CD4-positive, alpha-beta T cell (primary cell): ENCODE measurements around the gene DCDC2. TPM values are rescaled to one million over a fixed set of nuclear protein-coding genes. Genes with fewer than 3 reads are reported as not detected.

ENCODE experiments used
- ATAC-seq: fragments of 200-7000 bp; cut with Tn5 transposase; one replicate; pipeline ENCODE4 v1.10.0; 2022; ENCODE audit warnings: mild to moderate bottlenecking; ENCODE audit not compliant: poor library complexity
- CTCF ChIA-PET: fragments of 350-600 bp; sonication (Branson Sonifier 250); formaldehyde crosslinking; loops from one replicate; lab custom pipeline; 2021; ENCODE audit warnings: antibody characterized with exemption, inconsistent platforms; lab: Charles Lee
- POLR2A ChIA-PET: fragments of 350-600 bp; sonication (Branson Sonifier 250); formaldehyde crosslinking; loops from one replicate; lab custom pipeline; 2021; ENCODE audit warnings: antibody characterized with exemption, inconsistent platforms; lab: Charles Lee
- DNase-seq, 14 experiments: peaks; one replicate each; pipeline ENCODE4 v3.0.0-alpha.2; 2013 to 2020; ENCODE audit warnings: mixed read lengths in 2 of 14
- H3K27ac ChIP-seq, 2 donors: one replicate each; pipeline versions ENCODE4 v1.5.1 to v1.7.0; 2013; ENCODE audit warnings: low read length in 2 of 2, low read depth in 1 of 2, mild to moderate bottlenecking in 1 of 2
- H3K27me3 ChIP-seq, 2 experiments: 1 replicate in 1 of 2; 2 replicates in 1 of 2; pipeline versions ENCODE4 v1.6.1 to v1.7.0; 2013; ENCODE audit warnings: low read length in 2 of 2, control low read depth in 1 of 2, mild to moderate bottlenecking in 1 of 2, moderate library complexity in 1 of 2; ENCODE audit not compliant: insufficient read depth in 2 of 2, control insufficient read depth in 1 of 2
- H3K36me3 ChIP-seq: one replicate; pipeline ENCODE4 v1.6.1; 2013; ENCODE audit warnings: low read length, control low read depth; ENCODE audit not compliant: insufficient read depth
- H3K4me1 ChIP-seq: one replicate; pipeline ENCODE4 v1.6.1; 2013; ENCODE audit warnings: low read length, control low read depth; ENCODE audit not compliant: insufficient read depth
- H3K4me3 ChIP-seq: one replicate; pipeline ENCODE4 v1.5.1; 2013; ENCODE audit warnings: mild to moderate bottlenecking, low read length, moderate library complexity
- H3K9me3 ChIP-seq, 2 experiments: 1 replicate in 1 of 2; 2 replicates in 1 of 2; pipeline versions ENCODE4 v1.6.1 to v1.7.0; 2013; ENCODE audit warnings: low read length in 2 of 2, mild to moderate bottlenecking in 2 of 2, control low read depth in 1 of 2, moderate library complexity in 1 of 2; ENCODE audit not compliant: control insufficient read depth in 1 of 2, insufficient read depth in 1 of 2
- H3K27ac Mint-ChIP-seq: one replicate; pipeline ENCODE4 v1.8.0; 2020; ENCODE audit warnings: mixed read lengths
- H3K27me3 Mint-ChIP-seq: one replicate; pipeline ENCODE4 v1.8.0; 2021; ENCODE audit warnings: mixed read lengths
- H3K36me3 Mint-ChIP-seq: one replicate; pipeline ENCODE4 v1.8.0; 2021; ENCODE audit warnings: low read depth, mixed read lengths
- H3K4me1 Mint-ChIP-seq: one replicate; pipeline ENCODE4 v1.8.0; 2021; ENCODE audit warnings: low read depth, mixed read lengths
- H3K4me3 Mint-ChIP-seq: one replicate; pipeline ENCODE4 v1.8.0; 2020; ENCODE audit warnings: mild to moderate bottlenecking, mixed read lengths
- H3K9me3 Mint-ChIP-seq: one replicate; pipeline ENCODE4 v1.8.0; 2020; ENCODE audit warnings: mixed read lengths
- intact Hi-C, 2 experiments: fragments of 100-400 bp; cut with DNase I in 1 of 2; cut with micrococcal nuclease in 1 of 2; formaldehyde crosslinking; loops; one replicate each; pipeline versions ENCODE4 v1.15.1 to v1.9.0; 2023 to 2025; cut with DNase I, micrococcal nuclease
- total RNA-seq, 174 experiments: library from RNA in 2 of 174; stranded (reverse) in 2 of 174; gene quantifications; one replicate each; pipeline ENCODE4 v1.2.3 and lab custom pipeline; 2021 to 2026
- TF ChIP-seq, protein P1 (sequence below): fragments of 200-600 bp; IDR thresholded peaks from one replicate; pipeline ENCODE4 v1.8.0; 2022; ENCODE audit warnings: antibody characterized with exemption, mild to moderate bottlenecking

The DCDC2 gene
- total RNA-seq, 2 experiments from 2014 or later = 0.05 TPM; not detected in 1

DNA sequence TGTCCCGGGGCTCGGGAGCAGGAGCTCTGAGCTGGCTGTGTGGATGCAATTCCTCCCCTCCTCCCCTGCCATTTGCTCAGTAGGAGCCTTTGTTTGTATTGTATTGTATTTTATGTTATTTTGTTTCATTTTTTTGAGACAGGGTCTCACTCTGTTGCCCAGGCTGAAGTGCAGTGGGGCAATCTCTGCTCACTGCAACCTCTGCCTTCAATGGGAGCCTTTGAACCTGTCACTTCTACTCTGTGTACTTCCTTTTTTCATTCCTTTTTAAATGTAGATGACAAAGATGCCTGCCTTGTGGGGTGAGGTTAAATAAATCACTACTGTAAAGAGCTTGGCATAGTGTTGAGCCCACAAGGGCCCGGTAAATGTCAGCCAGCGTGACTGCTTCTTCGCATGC lies 70.6 kb downstream of the DCDC2 start:
- intact Hi-C loops = loop anchor here in 1 of 2 experiments (10.0 kb wide), 1 partner anchor 238 kb away; no protein-coding TSS in a partner anchor
- peaks cover 8% of the 10 kb centered on the region for H3K4me1 Mint-ChIP-seq
- CTCF ChIA-PET = no interaction called here

DNA sequence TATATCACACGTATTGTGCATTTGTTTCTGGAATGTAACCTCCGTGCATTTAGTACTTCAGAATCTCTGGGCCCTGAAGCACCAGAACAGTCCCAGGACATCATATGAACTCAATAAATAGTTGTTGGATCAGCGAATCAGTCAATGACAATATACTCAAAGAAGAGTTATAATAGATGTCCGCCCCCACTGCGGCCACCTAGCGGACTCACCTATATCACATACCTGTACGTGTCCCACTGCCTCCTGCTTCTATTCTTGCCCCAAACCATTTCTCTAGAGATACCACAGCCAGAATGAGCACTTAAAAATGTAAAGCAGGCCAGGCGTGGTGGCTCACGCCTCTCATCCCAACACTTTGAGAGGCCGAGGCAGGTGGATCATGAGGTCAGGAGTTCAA lies 73.9 kb downstream of the DCDC2 start:
- no peak overlapping the region for H3K27ac ChIP-seq
- Mint-ChIP-seq H3K27me3 (peaks cover 30% of the 10 kb centered on the region), H3K4me1 (peaks cover 8% of the 10 kb centered on the region), H3K36me3 (no peaks in the 10 kb centered on the region), H3K9me3 (no peaks in the 10 kb centered on the region), H3K27ac (no peak overlapping the region), H3K4me3 (no peak overlapping the region)
- ChIA-PET CTCF (no interaction called here), POLR2A (no interaction called here)
- ATAC-seq = no peak
- no peaks in the 10 kb centered on the region for H3K36me3 ChIP-seq
- H3K4me3 ChIP-seq = no peak overlapping the region
- peaks cover 2 to 6% of the 10 kb centered on the region in 2 experiments for H3K27me3 ChIP-seq
- peaks cover 3% of the 10 kb centered on the region for H3K4me1 ChIP-seq
- H3K9me3 ChIP-seq = no peaks in the 10 kb centered on the region
- DNase-seq = no peak
- TF ChIP-seq, protein P1, sequence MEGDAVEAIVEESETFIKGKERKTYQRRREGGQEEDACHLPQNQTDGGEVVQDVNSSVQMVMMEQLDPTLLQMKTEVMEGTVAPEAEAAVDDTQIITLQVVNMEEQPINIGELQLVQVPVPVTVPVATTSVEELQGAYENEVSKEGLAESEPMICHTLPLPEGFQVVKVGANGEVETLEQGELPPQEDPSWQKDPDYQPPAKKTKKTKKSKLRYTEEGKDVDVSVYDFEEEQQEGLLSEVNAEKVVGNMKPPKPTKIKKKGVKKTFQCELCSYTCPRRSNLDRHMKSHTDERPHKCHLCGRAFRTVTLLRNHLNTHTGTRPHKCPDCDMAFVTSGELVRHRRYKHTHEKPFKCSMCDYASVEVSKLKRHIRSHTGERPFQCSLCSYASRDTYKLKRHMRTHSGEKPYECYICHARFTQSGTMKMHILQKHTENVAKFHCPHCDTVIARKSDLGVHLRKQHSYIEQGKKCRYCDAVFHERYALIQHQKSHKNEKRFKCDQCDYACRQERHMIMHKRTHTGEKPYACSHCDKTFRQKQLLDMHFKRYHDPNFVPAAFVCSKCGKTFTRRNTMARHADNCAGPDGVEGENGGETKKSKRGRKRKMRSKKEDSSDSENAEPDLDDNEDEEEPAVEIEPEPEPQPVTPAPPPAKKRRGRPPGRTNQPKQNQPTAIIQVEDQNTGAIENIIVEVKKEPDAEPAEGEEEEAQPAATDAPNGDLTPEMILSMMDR = no peak
- intact Hi-C loops = loop anchor here in 1 of 2 experiments (5.0 to 10.0 kb wide), 4 partner anchors 241 to 483 kb away; no protein-coding TSS in a partner anchor

More for the DNA sequence above, 70.6 kb downstream of the DCDC2 start:
- no peaks in the 10 kb centered on the region for H3K9me3 ChIP-seq
- H3K27ac ChIP-seq = no peak overlapping the region
- H3K27me3 Mint-ChIP-seq = peaks cover 14% of the 10 kb centered on the region
- H3K27ac Mint-ChIP-seq = no peak overlapping the region
- peaks cover 3% of the 10 kb centered on the region for H3K4me1 ChIP-seq
- H3K4me3 Mint-ChIP-seq = no peak overlapping the region
- H3K36me3 ChIP-seq = no peaks in the 10 kb centered on the region
- peaks cover 0 to 5% of the 10 kb centered on the region in 2 experiments for H3K27me3 ChIP-seq
- POLR2A ChIA-PET = no interaction called here
- H3K36me3 Mint-ChIP-seq = no peaks in the 10 kb centered on the region
- TF ChIP-seq, protein P1 = no peak
- H3K9me3 Mint-ChIP-seq = no peaks in the 10 kb centered on the region
- DNase-seq = no peak
- ATAC-seq = no peak
- H3K4me3 ChIP-seq = no peak overlapping the region

DNA sequence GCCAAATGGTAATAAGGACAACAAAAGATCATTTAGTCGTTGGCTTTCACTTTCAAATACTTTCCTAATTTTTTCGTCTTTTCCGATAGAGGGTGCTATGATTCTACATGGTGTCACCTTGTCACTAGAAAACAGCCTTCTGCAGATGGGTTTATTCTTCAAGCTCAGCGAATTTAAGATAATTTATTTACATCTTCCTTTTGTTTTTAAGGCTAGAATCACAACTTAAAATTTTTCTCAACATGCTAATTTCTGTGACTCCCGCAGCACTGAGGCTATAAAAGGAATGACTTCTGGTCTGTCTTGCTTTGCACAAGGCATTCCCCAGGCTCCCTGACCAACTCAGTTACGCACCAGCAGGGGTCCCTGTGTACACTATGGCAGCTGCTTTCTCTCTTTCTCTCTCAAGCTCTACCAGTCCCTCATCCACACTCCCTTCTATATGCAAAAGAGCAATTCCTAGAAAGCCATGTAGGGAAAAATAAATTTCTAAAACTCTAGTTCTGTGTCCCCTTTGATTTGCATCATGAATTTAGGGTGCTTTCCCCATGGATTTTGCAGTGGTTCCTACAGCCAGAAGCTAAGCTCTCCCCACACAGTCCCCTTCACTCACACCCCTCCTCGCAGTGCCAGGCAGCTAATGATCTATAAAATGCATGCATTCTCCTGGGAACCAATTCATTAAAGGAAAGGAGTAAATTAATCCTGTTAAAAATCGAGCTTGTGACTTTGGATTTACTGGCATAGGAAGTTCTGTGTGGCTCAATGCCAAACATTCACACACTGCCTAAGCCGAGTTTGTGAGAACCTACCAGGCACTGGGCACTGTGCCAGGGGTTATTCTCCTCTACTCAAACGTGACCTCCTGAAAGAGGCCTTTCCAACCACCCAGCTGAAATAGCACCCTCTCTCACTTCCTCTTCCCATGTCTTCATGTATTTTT lies 74.5 kb downstream of the DCDC2 start:
- no peaks in the 10 kb centered on the region for H3K9me3 Mint-ChIP-seq
- no peaks in the 10 kb centered on the region for H3K36me3 ChIP-seq
- no peak overlapping the region for H3K4me3 ChIP-seq
- no peak overlapping the region for H3K27ac ChIP-seq
- peak overlapping the region; percentile 48 for H3K4me3 Mint-ChIP-seq
- CTCF ChIA-PET = interaction anchor here (0.8 kb wide), 1 partner anchor 152 kb away, joined by 3 read pairs; no protein-coding TSS in a partner anchor
- H3K9me3 ChIP-seq = no peaks in the 10 kb centered on the region
- H3K4me1 ChIP-seq = peaks cover 3% of the 10 kb centered on the region
- peak; percentile 80 for ATAC-seq
- H3K27ac Mint-ChIP-seq = no peak overlapping the region
- POLR2A ChIA-PET = no interaction called here
- H3K27me3 ChIP-seq = peaks cover 2 to 12% of the 10 kb centered on the region in 2 experiments
- peak in 12 of 14 experiments; percentile 3 to 57 (median 14) for DNase-seq
- peaks cover 33% of the 10 kb centered on the region for H3K27me3 Mint-ChIP-seq
- TF ChIP-seq, protein P1 = peak; percentile 78
- H3K36me3 Mint-ChIP-seq = no peaks in the 10 kb centered on the region
- peaks cover 8% of the 10 kb centered on the region for H3K4me1 Mint-ChIP-seq
- intact Hi-C loops = loop anchor here in 1 of 2 experiments (5.0 to 10.0 kb wide), 4 partner anchors 241 to 484 kb away; no protein-coding TSS in a partner anchor
